Hepatocyte (in vitro differentiated cells): ENCODE data around the gene USP48. TPM values are rescaled to one million over a fixed set of nuclear protein-coding genes. Genes with fewer than 3 reads are reported as not detected.

Experiments
- DNase-seq: peaks from one replicate; pipeline ENCODE4 v3.0.0-alpha.2; 2016; ENCODE audit warnings: low spot score
- H2AFZ ChIP-seq: fragments of 200-600 bp; sonication (generic); 2 replicates; pipeline ENCODE4 v1.6.0; 2016; ENCODE audit warnings: antibody characterized with exemption, mild to moderate bottlenecking
- H3K27ac ChIP-seq: fragments of 200-600 bp; sonication (generic); 2 replicates; pipeline ENCODE4 v1.5.1; 2016; ENCODE audit warnings: mild to moderate bottlenecking
- H3K27me3 ChIP-seq: fragments of 200-600 bp; sonication (generic); 2 replicates; pipeline ENCODE4 v1.6.1; 2016
- H3K36me3 ChIP-seq: fragments of 200-600 bp; sonication (generic); replicated peaks from 2 replicates; pipeline ENCODE4 v1.5.1; 2016; ENCODE audit warnings: low read depth; ENCODE audit not compliant: insufficient read depth
- H3K4me1 ChIP-seq: fragments of 200-600 bp; sonication (generic); 2 replicates; pipeline ENCODE4 v1.5.1; 2016; ENCODE audit warnings: mild to moderate bottlenecking, moderate library complexity; ENCODE audit not compliant: insufficient read depth
- H3K4me2 ChIP-seq: fragments of 200-600 bp; sonication (generic); 2 replicates; pipeline ENCODE4 v1.6.0; 2016
- H3K4me3 ChIP-seq: fragments of 200-600 bp; sonication (generic); 2 replicates; pipeline ENCODE4 v1.5.1; 2016; ENCODE audit warnings: mild to moderate bottlenecking
- H3K79me2 ChIP-seq: fragments of 200-600 bp; sonication (generic); 2 replicates; pipeline ENCODE4 v1.6.0; 2017; ENCODE audit warnings: mild to moderate bottlenecking
- H3K9me2 ChIP-seq: fragments of 200-600 bp; sonication (generic); replicated peaks from 2 replicates; pipeline ENCODE4 v1.6.0; 2017; ENCODE audit warnings: mild to moderate bottlenecking; ENCODE audit not compliant: insufficient read depth
- H3K9me3 ChIP-seq: fragments of 200-600 bp; sonication (generic); 2 replicates; pipeline ENCODE4 v1.5.1; 2016; ENCODE audit warnings: low read depth, mild to moderate bottlenecking
- H4K20me1 ChIP-seq: fragments of 200-600 bp; sonication (generic); 2 replicates; pipeline ENCODE4 v1.6.0; 2016; ENCODE audit warnings: mild to moderate bottlenecking; ENCODE audit not compliant: insufficient read depth, poor library complexity, severe bottlenecking
- EZH2 ChIP-seq: fragments of 200-600 bp; sonication (generic); IDR thresholded peaks from 2 replicates; pipeline ENCODE4 v1.6.1; 2016; ENCODE audit warnings: antibody characterized with exemption, mild to moderate bottlenecking, borderline replicate concordance
- EZH2phosphoT487 ChIP-seq: fragments of 200-600 bp; sonication (generic); IDR thresholded peaks from one replicate; pipeline ENCODE4 v1.6.1; 2018; ENCODE audit warnings: antibody characterized with exemption, mild to moderate bottlenecking, low read depth, moderate library complexity; ENCODE audit not compliant: unreplicated experiment, severe bottlenecking
- WGBS: methylation state at CpG from one replicate; pipeline ENCODE4 v1.1.6; 2016; ENCODE audit warnings: low lambda C conversion rate; ENCODE audit errors: missing lambda C conversion rate; 5-methylcytosine and 5-hydroxymethylcytosine counted together
- polyA plus RNA-seq: library from polyadenylated mRNA; unstranded; fragments of >200 nt; fragmentation: Nextera tagmentation; extraction: Ambion mirVana; gene quantifications from 2 replicates; pipeline ENCODE4 v1.2.1, GENCODE V29; 2016
- total RNA-seq: library from RNA; depleted of rRNA; stranded (reverse); fragments of >200 nt; gene quantifications from 2 replicates; pipeline ENCODE4 v1.2.3, GENCODE V29; 2014
- TF ChIP-seq, protein P1 (sequence below): fragments of 200-600 bp; sonication (generic); IDR thresholded peaks from 2 replicates; pipeline ENCODE4 v1.5.1; 2016; ENCODE audit warnings: antibody characterized with exemption, mild to moderate bottlenecking; ENCODE audit not compliant: poor library complexity

Gene USP48
- total and polyA plus RNA-seq, 2 experiments from 2014 or later: 38.9 to 39.5 TPM

DNA sequence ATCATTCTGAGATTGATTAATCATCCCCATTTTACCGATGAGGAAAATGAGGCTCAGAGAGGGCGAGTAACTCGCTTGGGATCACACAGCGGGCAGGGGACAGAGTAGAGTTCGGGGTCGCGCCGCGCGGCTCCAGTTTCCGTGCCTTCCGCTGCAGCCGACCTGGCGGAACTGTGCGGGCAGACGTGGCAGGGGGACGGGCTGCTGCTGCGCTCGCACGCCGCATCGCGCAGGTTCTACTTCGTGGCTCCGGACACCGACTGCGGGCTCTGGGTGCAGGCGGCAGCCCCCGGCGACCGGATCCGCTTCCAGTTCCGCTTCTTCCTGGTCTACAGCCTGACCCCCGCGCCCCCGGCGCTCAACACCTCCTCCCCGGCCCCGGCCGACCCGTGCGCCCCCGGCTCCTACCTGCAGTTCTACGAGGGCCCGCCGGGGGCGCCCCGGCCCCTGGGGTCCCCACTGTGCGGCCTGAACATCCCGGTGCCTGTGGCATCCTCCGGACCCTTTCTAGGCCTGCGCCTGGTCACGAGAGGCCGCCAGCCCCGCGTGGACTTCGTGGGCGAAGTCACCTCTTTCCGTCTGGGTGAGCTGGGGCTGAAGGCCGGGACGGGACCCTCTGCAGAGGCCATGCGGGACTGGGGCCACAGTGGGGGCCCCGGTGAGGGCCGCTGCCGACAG, 31.4 kb upstream of the USP48 start:
- H3K9me2 ChIP-seq: no peaks in the 10 kb centered on the region
- no peaks in the 10 kb centered on the region for H3K79me2 ChIP-seq
- no peaks in the 10 kb centered on the region for H3K36me3 ChIP-seq
- no peaks in the 10 kb centered on the region for H3K27me3 ChIP-seq
- WGBS: 22% methylated on average over 43 of the region's 65 CpGs
- H3K27ac ChIP-seq: no peak overlapping the region
- no peaks in the 10 kb centered on the region for H4K20me1 ChIP-seq
- H3K4me3 ChIP-seq: peak overlapping the region; percentile 36
- no peaks in the 10 kb centered on the region for H3K9me3 ChIP-seq
- peak overlapping the region; percentile 89 for H2AFZ ChIP-seq
- TF ChIP-seq EZH2: no peak
- TF ChIP-seq, protein P1, sequence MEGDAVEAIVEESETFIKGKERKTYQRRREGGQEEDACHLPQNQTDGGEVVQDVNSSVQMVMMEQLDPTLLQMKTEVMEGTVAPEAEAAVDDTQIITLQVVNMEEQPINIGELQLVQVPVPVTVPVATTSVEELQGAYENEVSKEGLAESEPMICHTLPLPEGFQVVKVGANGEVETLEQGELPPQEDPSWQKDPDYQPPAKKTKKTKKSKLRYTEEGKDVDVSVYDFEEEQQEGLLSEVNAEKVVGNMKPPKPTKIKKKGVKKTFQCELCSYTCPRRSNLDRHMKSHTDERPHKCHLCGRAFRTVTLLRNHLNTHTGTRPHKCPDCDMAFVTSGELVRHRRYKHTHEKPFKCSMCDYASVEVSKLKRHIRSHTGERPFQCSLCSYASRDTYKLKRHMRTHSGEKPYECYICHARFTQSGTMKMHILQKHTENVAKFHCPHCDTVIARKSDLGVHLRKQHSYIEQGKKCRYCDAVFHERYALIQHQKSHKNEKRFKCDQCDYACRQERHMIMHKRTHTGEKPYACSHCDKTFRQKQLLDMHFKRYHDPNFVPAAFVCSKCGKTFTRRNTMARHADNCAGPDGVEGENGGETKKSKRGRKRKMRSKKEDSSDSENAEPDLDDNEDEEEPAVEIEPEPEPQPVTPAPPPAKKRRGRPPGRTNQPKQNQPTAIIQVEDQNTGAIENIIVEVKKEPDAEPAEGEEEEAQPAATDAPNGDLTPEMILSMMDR: peak; percentile 67
- no peak for TF ChIP-seq EZH2phosphoT487
- peak; percentile 64 for DNase-seq
- H3K4me1 ChIP-seq: no peaks in the 10 kb centered on the region
- H3K4me2 ChIP-seq: peak overlapping the region; percentile 94

DNA sequence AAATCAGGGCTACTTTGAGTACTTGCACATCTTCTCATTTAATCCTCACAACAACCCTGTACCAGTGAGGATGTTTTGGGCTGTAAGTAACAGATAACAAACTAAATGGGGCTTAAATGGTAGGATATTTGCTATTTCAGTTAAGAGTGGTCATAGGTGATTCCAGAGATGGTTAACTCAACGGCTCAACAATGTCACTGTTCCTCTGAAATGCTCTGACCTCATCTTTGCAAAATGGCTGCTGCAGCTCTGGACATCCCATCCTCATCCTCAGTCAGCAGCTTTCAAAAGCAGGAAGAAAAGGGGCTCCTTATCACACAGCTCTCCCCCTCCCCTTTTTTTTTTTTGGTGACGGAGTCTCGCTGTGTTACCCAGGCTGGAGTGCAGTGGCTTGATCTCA, 30.6 kb upstream of the USP48 start:
- H3K4me1 ChIP-seq: no peaks in the 10 kb centered on the region
- H3K9me2 ChIP-seq: no peaks in the 10 kb centered on the region
- H3K4me3 ChIP-seq: no peak overlapping the region
- no peaks in the 10 kb centered on the region for H4K20me1 ChIP-seq
- DNase-seq: no peak
- no peak overlapping the region for H3K27ac ChIP-seq
- no peak overlapping the region for H3K4me2 ChIP-seq
- no peak for TF ChIP-seq EZH2phosphoT487
- TF ChIP-seq, protein P1: no peak
- TF ChIP-seq EZH2: no peak
- H3K79me2 ChIP-seq: no peaks in the 10 kb centered on the region
- no peaks in the 10 kb centered on the region for H3K36me3 ChIP-seq
- no peaks in the 10 kb centered on the region for H3K27me3 ChIP-seq
- H2AFZ ChIP-seq: no peak overlapping the region
- no peaks in the 10 kb centered on the region for H3K9me3 ChIP-seq
- WGBS: 97% methylated on average over 3 of the region's 3 CpGs

DNA sequence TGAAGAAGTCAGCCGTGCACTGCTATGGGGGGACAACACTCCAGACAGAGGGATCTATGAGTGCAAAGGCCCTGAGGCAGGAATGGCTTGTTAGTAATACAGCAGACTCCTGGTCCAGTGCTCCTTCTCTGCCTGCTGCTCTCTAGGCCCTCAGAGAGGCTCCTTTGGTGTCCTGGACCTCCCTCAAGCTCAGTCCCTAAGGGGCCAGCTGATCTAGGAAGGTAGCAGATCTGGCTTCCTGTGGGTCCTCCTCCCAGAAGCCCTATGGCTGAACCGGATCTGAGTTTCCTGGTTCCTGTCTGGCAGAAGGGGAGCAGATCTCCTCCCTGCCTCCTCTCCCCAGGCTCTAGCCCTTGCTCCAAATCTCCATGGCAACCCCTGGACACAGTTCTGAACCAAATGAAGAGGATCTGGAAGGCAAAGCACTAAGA, 28.9 kb upstream of the USP48 start, which contains the start of gene LDLRAD2:
Gene LDLRAD2, plus strand, starts transcription at position 391 of the 431 bp plus-strand sequence. CDS start 187 bp downstream, outside the sequence.
- H3K4me2 ChIP-seq: no peak within 1 kb of the TSS
- no peaks in the 10 kb centered on the region for H4K20me1 ChIP-seq
- no peak within 1 kb of the TSS for H2AFZ ChIP-seq
- H3K79me2 ChIP-seq: no peaks in the 10 kb centered on the region
- no peaks in the 10 kb centered on the region for H3K27me3 ChIP-seq
- no peaks in the 10 kb centered on the region for H3K9me3 ChIP-seq
- H3K9me2 ChIP-seq: no peaks in the 10 kb centered on the region
- DNase-seq: no peak
- H3K4me3 ChIP-seq: no peak within 1 kb of the TSS
- TF ChIP-seq EZH2 (no peak), EZH2phosphoT487 (no peak)
- TF ChIP-seq, protein P1: no peak
- H3K36me3 ChIP-seq: no peaks in the 10 kb centered on the region
- no peak within 1 kb of the TSS for H3K27ac ChIP-seq
- 66% methylated on average over 2 of the region's 2 CpGs for WGBS
- H3K4me1 ChIP-seq: no peaks in the 10 kb centered on the region
